Measurements from ENCODE around the gene RBM18.

GRCh38 chr9:122195875-122196274 lies 68.8 kb downstream of the RBM18 start:
- TF ChIP-seq EZH2 (IDR thresholded peaks at IDR 0.05; ENCODE audit: insufficient read depth, poor library complexity, severe bottlenecking) (no peak), EZH2phosphoT487 (IDR thresholded peaks at IDR 0.05; ENCODE audit: insufficient read depth, low read depth) (no peak)

All from GM23248 (cell line).